HS-5 (cell line): ENCODE results near the gene NOXA1.

Source experiments
- DNase-seq: peaks from one replicate; pipeline ENCODE4 v3.0.0-alpha.2; 2012; ENCODE audit warnings: low read depth

Gene NOXA1

GRCh38 chr9:137426018-137426681, 3.0 kb downstream of the NOXA1 start:
- no peak for DNase-seq

GRCh38 chr9:137427454-137428310, 4.5 kb downstream of the NOXA1 start:
- DNase-seq, result no peak

GRCh38 chr9:137428311-137428630, 5.1 kb downstream of the NOXA1 start:
- no peak for DNase-seq

DNA sequence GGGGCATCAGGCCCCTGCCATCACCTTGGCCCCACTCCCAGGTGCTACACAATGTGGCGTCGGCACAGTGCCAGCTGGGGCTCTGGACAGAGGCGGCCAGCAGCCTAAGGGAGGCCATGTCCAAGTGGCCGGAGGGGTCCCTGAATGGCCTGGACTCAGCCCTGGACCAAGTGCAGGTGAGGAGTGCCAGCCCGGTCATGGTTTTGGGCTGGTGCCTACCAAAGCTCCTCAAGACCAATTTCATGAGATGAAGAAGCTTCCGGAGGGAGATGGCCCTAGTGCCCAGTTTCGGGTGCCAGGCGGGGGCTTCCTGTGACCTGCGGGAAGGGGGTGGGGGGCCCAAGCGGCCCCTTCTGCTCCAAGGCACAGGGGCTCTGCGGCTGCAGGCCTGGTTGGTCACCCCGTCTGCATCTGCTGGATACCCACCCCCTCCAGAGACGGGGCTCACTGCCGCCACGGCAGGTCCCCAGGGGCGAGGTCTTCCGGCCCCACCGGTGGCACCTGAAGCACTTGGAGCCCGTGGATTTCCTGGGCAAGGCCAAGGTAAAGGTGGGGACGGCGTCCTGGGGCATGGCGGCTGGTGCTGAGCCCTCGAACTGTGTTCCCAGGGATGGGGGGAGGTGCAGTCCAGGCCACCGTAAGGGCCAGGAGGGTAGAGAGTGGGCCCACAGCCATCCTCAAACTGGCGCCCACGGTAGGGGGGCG, 5.8 kb downstream of the NOXA1 start:
- DNase-seq, result no peak

DNA sequence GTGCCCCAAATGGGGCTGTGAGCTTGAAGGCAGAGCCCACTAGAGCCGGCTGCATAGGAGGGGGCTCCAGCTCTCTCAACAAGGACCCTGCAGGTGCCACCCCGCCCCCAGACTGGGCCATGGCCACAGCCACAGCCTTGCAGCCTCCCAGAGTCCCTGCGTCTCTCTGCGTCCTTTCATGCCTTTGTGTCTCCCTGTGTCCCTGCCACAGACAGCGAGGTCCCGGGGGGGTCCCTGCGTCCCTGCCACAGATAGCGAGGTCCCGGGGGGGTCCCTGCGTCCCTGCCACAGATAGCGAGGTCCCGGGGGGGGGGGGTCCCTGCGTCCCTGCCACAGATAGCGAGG, 6.3 kb downstream of the NOXA1 start:
- DNase-seq, result no peak

DNA sequence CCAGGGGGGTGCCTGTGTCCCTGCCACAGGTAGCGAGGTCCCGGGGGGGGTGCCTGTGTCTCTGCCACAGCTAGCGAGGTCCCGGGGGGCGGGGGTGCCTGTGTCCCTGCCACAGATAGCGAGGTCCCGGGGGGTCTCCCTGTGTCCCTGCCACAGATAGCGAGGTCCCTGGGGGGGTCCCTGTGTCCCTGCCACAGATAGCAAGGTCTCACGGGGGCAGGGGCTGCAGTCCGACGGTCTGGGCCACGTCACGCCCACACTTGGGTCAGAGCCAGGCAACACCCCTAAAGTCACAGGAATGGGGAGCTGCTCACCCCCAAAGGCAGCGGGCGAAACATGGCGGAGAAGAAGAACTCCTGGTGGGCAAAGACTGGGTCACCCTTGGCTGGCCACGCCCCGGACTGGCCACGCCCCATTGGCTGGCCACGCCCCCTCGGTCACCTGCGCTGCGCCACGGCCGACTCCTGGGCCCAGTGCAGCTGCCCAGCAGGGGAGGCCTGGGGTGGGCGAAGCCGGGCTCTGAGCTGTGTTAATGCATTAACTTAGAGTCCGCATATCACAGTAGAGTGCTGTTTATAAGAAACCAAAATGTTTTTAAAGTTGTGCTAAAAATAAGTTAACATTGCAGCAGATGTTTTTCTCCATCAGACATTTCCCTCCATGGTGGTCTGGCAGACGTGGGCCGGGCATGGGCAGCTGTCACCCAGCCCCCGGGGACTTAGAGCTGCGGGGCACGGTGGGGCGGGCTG, 7.0 kb downstream of the NOXA1 start:
- no peak for DNase-seq

DNA sequence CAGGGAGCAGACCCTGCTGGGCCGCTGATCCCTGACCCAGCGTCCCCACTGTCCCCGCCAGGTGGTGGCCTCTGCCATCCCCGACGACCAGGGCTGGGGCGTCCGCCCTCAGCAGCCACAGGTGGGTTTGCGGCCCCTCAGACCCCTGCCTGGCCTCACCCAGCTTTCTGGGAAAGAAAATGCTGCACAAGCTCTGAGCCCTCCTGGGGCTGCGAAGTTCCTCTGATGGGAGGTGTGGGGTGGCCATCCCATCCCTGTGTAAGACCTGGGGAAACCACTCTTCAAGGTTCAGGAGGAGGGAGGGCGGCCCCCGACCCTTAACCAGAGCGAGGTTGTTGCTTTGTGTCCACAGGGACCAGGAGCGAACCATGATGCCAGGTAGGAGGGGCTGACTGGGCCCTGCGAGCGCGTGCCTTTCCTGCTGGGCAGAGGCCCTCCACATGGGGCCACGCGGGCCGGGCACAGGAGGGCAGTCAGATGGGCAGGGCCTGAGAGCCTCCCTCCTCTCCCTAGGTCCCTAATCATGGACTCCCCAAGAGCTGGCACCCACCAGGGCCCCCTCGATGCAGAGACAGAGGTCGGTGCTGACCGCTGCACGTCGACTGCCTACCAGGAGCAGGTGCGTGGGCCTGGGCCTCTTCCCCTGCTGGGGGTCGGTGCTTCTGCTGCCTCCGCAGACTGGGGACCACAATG, 7.7 kb downstream of the NOXA1 start:
- DNase-seq, result no peak

GRCh38 chr9:137431416-137431931, 8.3 kb downstream of the NOXA1 start:
- no peak for DNase-seq

DNA sequence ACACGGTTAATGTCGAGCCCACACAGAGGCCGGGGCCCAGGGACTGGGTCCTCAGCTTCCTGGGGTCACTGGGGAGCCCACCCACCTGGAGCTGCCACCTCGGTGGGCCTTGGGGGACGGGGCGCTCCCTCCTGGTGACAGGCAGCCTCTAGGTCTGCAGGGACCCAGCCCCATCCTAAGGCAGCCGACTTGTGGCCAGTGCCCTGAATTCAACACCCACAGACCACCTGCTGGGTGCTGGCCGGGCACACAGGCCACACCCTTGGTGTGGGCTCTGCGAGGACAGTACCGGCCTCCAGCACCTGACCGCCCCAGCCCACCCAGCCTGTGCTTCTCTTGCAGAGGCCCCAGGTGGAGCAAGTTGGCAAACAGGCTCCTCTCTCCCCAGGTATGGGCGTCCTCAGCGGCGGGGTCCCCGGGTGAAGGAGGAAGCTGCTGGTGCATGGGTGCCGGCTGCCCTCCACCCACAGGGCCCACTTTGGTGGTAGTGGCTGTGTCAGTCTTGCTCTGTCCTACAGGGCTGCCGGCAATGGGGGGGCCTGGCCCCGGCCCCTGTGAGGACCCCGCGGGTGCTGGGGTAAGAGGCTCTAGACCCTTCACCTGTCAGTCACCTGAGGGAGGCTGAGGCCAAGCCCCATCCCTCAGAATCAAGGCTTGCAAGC, 9.6 kb downstream of the NOXA1 start:
- DNase-seq, result no peak

DNA sequence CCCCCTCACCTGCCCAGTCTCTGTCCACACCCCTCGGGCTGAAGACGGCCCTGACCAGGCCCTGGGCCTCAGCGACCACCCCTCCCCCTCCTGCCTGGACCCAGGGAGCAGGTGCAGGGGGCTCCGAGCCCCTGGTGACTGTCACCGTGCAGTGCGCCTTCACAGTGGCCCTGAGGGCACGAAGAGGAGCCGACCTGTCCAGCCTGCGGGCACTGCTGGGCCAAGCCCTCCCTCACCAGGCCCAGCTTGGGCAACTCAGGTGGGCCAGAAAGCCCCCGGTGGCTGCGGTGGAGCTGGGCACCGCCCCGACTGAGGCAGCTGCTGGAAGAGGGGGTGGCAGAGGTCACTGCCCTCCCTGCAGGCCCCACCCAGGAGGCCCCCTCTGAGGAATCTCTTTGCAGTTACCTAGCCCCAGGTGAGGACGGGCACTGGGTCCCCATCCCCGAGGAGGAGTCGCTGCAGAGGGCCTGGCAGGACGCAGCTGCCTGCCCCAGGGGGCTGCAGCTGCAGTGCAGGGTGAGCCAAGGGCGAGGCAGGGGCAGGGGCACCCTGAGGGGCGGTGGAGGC, 10.2 kb downstream of the NOXA1 start:
- no peak for DNase-seq

DNA sequence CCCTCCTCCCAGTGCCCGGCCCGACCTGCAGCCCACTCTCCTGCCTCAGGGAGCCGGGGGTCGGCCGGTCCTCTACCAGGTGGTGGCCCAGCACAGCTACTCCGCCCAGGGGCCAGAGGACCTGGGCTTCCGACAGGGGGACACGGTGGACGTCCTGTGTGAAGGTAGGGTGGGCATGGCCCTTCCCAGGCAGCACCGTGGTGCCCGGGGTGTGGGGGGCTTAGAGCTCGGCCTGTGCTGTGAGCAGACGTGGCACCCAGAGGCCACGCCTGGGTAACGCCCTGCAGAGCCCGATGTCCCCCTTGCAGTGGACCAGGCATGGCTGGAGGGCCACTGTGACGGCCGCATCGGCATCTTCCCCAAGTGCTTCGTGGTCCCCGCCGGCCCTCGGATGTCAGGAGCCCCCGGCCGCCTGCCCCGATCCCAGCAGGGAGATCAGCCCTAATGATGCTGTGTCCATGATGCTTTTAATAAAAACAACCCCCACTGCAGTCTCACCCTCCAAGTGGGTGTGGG, 10.8 kb downstream of the NOXA1 start:
- DNase-seq, result no peak

DNA sequence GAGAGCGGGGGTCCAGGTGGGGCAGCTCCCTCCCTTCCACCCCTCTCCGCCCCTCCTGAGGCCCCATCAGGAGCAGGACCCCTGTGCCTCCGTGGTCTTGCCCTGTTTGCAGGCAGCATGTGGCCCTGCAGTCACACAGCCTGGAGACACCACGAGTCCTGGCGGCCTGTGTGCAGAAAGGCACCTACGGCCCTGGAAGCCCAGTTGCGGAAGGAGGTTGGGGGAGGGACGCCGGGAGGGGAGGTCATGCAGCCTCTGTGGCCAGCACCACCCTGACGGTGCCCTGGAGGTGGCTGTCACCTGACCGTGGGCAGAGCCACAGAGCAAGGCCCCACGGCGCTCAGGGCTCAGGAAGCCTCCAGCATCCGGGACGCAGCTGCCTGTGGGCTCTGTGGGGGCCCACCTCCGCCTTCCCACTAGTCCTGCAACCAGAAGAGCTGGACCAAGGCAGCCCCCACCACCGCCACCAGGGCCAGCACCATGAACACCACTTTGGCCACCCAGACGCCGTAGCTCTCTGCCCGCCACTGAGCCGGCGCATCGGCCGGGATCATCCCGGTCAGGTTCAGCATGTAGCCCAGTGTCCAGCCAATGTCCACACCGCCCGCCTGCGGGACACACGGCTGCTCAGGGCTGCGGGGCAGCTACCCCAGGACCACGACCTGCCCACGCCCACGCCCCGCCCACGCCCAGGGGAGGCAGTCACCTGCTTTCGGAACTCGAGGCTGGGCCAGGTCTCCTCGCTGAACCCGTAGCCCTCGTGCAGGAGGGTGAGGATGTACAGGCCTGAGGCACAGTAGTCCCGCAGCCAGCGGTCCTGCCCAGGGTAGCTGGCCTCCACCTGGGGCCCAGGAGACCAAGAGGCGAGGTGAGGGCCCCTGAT, 11.5 kb downstream of the NOXA1 start:
- no peak for DNase-seq

GRCh38 chr9:137435381-137435891, 12.2 kb downstream of the NOXA1 start:
- DNase-seq, result no peak

DNA sequence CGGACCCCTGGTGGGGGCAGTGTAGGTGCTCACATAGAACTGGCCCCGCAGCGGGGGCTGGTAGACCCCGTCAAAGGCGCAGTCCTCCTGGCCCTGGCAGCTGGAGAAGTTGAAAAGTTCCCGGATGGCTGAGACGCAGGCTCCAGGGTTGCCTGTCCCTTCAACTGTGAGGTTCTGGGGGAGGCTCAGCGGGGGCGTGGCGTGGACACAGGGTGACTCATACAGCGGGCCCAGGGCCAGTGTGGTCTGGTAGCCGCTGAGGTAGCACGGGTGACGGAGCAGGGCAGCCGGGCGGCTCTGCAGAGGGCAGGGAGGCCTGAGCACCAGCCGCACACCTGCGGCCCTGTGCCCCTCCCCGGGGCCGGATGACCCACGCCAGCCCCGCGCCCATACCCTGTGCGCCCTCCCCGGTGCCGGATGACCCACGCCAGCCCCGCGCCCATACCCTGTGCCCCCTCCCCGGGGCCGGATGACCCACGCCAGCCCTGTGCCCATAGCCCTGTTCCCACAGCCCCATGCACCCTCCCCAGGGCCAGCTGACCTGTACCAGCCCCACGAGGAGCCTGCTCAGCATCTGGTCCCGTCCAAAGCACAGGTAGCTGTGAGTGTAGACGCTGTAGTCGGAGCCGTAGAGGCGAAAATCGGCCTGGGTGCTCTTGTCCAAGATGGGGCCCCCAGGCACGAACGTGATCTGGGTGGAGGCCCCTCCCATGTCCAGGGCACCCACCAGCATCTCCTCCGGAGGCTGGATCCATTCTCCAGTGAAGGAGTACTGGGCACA, 13.0 kb downstream of the NOXA1 start:
- DNase-seq, result peak; percentile 34

DNA sequence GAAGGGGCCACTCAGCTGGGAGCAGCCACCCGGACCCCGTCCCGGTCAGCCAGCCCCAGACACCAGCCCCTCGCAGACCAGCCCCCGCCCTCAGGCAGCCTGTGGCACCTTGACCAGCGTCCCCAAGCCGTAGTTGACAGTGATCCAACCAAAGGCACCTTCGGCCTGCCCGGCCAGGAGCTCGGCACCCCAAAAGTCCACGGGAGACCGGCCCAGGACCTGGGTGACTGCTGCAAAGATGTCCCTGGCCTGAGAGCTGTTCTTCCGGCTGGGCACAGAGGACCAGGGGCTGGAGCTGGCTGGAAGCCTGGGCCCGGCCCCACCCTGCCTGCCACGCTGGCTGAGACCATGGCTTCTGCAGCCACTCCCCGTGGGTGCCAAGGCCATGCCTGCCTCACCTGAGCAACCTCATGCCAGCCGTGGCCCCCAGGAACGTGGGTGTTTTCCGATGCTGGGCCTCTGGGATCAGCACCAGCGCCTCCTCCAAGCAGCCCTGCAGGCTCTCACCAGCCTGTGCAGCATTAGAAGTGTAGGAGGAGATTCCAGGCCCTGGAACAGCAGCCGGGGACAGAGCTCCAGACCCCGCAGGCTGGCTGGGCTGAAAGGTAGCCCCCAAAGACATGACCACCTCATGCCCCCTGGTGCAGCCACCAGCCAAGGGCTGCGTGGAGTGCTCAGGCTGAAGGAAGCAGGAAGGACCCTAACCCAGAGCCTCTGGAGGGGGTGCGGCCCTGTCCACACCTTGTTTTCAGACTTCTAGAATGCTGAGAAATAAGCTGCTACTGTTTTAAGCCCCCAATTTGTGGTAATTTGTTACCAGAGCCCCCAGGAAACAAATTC, 13.8 kb downstream of the NOXA1 start:
- DNase-seq, result no peak

DNA sequence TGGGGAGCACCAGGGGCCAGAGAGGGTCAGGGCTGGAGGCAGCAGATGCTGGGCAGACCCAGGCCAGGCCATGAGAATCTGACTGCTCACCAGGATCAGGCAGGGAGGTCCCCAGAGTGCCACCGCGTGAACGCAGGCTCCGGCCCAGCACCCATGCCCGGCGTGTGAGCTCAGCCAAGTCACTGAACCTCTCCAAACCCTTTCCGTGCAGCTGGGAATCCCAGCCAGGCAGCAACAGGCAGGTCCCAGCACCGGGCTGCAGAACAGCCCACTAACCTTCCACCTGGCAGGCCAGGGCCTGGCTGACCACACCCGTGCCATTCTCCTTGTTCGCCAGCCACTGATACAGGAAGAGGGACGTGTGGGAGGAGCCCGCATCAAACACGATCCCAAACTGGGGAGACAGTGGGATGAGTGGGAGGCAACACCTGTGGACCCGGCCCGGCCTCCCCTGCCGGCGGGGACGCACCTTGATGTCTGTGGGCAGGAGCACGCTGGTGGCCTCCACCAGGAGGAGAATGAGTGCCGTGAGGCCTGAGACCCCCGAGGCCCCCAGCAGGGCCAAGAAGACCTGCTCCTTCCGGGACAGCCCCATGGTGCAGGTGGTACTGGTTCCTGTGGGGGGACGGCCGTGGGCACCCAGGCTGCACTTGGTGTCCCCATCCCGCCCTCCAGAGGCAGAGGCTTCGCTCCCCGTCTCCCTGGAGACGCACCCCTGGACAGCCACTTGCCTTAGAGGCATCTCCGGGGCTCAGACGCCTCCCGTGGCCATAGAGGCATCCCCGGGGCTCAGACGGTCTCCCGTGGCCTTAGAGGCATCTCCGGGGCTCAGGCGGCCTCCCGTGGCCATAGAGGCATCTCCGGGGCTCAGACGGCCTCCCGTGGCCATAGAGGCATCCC, 14.7 kb downstream of the NOXA1 start:
- no peak for DNase-seq
